Testis (tissue), 2 donors: ENCODE results near the gene LTBP1.

Experiments
- CTCF ChIP-seq, 3 experiments: fragments of 450-650 bp in 2 of 3; fragments of 200-600 bp in 1 of 3; sonication (generic) in 1 of 3; IDR thresholded peaks; one replicate each; pipeline ENCODE4 v1.5.1; 2016 to 2019; ENCODE audit warnings: antibody characterized with exemption in 3 of 3, mild to moderate bottlenecking in 2 of 3, moderate library complexity in 1 of 3
- POLR2A ChIP-seq: fragments of 450-650 bp; IDR thresholded peaks from one replicate; pipeline ENCODE4 v1.6.1; 2017; ENCODE audit warnings: antibody characterized with exemption, mild to moderate bottlenecking, moderate library complexity

GRCh38 chr2:33404321-33404720, 457.6 kb downstream of the LTBP1 start:
- no peak for TF ChIP-seq CTCF (IDR thresholded peaks at IDR 0.05)
- no peak for TF ChIP-seq POLR2A
